ENCODE data around the gene PNKD.

Gene PNKD

GRCh38 chr2:218317835-218318234 is 47.5 kb downstream of the PNKD start:
- DNase-seq (ENCODE audit: low spot score), result no peak

- no peak for DNase-seq (ENCODE audit: low spot score)
Observed at GRCh38 chr2:218318241-218318640, 47.9 kb downstream of the PNKD start.

- no peak for DNase-seq (ENCODE audit: low spot score)
Observed at GRCh38 chr2:218319813-218320365, 49.6 kb downstream of the PNKD start.

GRCh38 chr2:218320704-218321336 is 50.5 kb downstream of the PNKD start:
- DNase-seq (ENCODE audit: low spot score), result no peak

GRCh38 chr2:218322768-218323525 is 52.6 kb downstream of the PNKD start:
- peak; percentile 79 for DNase-seq (ENCODE audit: low spot score)

GRCh38 chr2:218323526-218324472 is 53.5 kb downstream of the PNKD start:
- peak; percentile 64 for DNase-seq (ENCODE audit: low spot score)

GRCh38 chr2:218325566-218326160 is 55.3 kb downstream of the PNKD start:
- no peak for DNase-seq (ENCODE audit: low spot score)

GRCh38 chr2:218326315-218326714 is 56.0 kb downstream of the PNKD start:
- no peak for DNase-seq (ENCODE audit: low spot score)

GRCh38 chr2:218327451-218328210 is 57.3 kb downstream of the PNKD start:
- DNase-seq (ENCODE audit: low spot score), result no peak

- no peak for DNase-seq (ENCODE audit: low spot score)
Observed at GRCh38 chr2:218328294-218328693, 58.0 kb downstream of the PNKD start.

GRCh38 chr2:218329027-218329825 is 58.9 kb downstream of the PNKD start:
- peak; percentile 28 for DNase-seq (ENCODE audit: low spot score)

- no peak for DNase-seq (ENCODE audit: low spot score)
Observed at GRCh38 chr2:218329826-218330593, 59.7 kb downstream of the PNKD start.

GRCh38 chr2:218331745-218332144 is 61.4 kb downstream of the PNKD start:
- no peak for DNase-seq (ENCODE audit: low spot score)

- no peak for DNase-seq (ENCODE audit: low spot score)
Observed at GRCh38 chr2:218332288-218332687, 62.0 kb downstream of the PNKD start.

GRCh38 chr2:218332920-218333645 is 62.8 kb downstream of the PNKD start:
- no peak for DNase-seq (ENCODE audit: low spot score)

- no peak for DNase-seq (ENCODE audit: low spot score)
Observed at GRCh38 chr2:218334531-218334930, 64.2 kb downstream of the PNKD start.

- DNase-seq (ENCODE audit: low spot score), result no peak
Observed at GRCh38 chr2:218340656-218341055, 70.3 kb downstream of the PNKD start.

- DNase-seq (ENCODE audit: low spot score), result no peak
Observed at GRCh38 chr2:218341381-218341780, 71.1 kb downstream of the PNKD start.

- DNase-seq (ENCODE audit: low spot score), result no peak
Observed at GRCh38 chr2:218342837-218343236, 72.5 kb downstream of the PNKD start.
